HS-27A (cell line): Measurements from ENCODE around the gene POLH.
"Not testable (repeated sequence)": the region's sequence is repeated elsewhere in the genome, so short reads cannot be mapped to it uniquely, and the experiment has no call there.

Experiments used
- DNase-seq: peaks from one replicate; pipeline ENCODE4 v3.0.0-alpha.2; 2012; ENCODE audit warnings: low read depth, missing footprints

The POLH gene

DNA sequence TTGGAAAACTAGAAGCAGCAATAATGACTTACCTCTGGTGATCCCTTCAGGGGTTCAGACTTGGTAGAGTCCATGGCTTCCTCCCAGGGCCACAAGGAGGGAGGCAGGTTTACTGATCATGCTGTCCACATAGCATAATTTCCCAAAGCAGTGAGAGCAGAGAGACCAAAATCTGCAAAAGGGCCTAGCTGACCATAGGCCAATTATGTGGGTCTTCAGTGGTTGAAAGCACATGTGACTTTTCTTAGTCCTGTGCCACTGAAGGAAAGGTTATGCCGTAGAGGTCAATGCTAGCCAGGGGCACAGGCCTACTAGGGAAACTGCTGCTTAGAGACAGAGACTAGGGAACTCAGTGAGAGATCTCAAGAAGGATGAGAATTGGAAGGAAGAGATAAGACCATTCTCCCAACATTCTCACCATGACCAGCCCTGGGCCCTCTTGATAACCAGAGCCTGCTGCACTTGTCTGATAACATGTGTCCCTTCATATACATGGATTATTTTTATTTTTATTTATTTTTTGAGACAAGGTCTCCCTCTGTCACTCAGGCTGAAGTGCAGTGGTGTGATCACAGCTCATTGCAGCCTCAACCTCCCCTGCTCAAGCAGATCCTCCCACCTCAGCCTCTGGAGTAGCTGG, 55.1 kb downstream of the POLH start:
- DNase-seq: no peak

DNA sequence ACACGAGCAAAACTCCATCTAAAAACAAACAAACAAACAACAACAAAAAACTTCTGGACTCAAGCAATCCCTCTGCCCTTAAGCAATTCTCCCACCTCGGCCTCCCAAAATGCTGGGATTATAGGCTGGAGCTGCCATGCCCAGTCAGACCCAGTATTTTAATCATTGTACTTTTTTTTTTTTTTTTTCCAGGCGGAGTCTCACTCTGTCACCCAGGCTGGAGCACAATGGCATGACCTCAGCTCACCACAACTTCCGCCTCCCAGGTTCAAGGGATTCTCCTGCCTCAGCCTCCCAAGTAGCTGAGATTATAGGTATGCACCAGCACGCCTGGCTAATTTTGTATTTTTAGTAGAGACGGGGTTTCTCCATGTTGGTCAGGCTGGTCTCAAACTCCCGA, 57.0 kb downstream of the POLH start:
- DNase-seq: not testable (repeated sequence)

DNA sequence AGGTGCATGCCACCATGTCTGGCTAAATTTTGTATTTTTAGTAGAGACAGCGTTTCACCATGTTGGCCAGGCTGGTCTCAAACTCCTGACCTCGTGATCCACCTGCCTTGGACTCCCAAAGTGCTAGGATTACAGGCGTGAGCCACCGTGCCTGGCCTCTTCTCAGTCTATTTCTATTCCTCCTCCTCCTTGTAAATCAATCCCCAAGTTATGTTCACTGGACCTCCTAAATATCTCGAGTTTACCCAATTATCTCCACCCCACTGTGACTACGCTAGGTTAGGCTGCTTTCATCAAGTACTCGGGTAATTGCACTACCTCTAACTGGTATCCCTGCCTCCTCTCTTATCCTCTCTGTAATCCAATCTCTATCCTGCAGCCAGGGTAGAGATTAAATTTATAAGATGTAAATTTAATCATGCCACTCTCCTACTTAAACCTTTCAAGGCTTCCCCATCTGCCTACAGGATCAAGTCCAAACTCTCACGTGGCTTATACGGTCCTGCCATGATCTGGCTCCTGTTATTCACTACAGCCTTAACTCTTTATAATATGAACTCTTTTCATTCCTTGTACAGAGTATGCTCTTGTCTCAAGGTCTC, 58.8 kb downstream of the POLH start:
- no peak for DNase-seq

DNA sequence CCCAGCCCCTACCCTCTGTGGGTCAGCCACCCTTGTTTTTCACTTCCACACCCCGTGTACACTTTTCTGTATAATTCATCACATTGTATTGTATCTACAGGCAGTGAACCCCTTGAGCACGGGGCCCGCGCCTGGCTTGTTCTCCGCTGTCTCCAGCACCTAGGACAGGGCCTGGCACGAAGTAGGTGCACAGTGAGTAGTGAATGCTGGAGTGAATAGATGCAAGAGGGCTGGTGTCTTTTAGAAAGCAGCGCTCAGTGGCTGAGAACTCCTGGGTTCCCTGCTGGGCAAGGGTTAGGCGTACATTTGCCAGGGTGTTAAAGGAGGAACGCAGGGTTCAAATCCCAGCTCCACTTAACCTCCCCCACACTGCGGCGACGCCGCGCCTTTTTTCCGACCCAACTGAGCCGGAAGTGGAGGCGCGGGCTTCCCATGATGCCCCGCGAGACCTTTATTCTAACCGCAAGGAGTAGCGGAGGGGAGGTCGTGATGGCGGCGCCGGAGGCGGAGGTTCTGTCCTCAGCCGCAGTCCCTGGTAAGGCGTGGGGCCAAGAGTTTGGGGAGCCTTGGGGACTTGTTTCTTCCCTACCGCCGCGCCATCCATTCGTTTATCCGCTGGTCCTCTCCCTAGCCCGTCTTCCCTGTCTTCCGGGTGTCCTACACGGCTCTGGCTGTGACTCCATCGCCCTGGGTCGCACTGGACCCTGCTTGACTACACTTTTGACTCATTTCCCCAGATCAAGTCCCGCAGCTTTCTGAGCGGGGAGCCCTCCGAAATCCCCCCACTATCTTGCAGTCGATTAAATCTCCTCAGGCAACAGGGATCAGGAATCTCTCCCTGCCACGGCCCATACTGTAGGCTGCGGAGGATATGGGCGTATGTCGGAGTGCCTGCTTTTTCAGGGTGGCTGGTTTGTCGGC, 59.7 kb downstream of the POLH start, which contains the start of gene MAD2L1BP:
Gene MAD2L1BP (plus strand): TSS at position 454 of the 921 bp plus-strand sequence. CDS start 36 bp downstream, at position 490.
- DNase-seq: peak; percentile 51

DNA sequence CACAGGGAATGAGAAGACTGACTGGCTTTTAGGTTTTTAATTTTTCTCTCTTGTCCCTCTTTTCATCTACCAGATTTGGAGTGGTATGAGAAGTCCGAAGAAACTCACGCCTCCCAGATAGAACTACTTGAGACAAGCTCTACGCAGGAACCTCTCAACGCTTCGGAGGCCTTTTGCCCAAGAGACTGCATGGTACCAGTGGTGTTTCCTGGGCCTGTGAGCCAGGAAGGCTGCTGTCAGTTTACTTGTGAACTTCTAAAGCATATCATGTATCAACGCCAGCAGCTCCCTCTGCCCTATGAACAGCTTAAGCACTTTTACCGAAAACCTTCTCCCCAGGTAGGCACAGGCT, 60.3 kb downstream of the POLH start:
- no peak for DNase-seq

DNA sequence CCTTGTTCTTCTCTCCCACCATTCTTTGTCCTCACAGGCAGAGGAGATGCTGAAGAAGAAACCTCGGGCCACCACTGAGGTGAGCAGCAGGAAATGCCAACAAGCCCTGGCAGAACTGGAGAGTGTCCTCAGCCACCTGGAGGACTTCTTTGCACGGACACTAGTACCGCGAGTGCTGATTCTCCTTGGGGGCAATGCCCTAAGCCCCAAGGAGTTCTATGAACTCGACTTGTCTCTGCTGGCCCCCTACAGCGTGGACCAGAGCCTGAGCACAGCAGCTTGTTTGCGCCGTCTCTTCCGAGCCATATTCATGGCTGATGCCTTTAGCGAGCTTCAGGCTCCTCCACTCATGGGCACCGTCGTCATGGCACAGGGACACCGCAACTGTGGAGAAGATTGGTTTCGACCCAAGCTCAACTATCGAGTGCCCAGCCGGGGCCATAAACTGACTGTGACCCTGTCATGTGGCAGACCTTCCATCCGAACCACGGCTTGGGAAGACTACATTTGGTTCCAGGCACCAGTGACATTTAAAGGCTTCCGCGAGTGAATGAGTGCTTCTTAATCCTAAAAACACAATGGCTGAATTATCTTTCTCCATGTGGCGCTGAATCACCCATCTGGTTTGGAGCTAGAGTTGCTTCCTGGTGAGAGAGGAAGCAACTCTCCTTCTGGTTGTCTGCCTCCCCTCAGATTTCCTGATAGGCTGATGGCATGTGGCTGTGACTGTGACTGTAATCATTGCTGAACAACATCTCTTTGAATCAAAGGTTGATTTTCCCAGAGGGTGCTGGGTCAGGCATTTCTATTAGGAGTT, 64.2 kb downstream of the POLH start:
- no peak for DNase-seq

DNA sequence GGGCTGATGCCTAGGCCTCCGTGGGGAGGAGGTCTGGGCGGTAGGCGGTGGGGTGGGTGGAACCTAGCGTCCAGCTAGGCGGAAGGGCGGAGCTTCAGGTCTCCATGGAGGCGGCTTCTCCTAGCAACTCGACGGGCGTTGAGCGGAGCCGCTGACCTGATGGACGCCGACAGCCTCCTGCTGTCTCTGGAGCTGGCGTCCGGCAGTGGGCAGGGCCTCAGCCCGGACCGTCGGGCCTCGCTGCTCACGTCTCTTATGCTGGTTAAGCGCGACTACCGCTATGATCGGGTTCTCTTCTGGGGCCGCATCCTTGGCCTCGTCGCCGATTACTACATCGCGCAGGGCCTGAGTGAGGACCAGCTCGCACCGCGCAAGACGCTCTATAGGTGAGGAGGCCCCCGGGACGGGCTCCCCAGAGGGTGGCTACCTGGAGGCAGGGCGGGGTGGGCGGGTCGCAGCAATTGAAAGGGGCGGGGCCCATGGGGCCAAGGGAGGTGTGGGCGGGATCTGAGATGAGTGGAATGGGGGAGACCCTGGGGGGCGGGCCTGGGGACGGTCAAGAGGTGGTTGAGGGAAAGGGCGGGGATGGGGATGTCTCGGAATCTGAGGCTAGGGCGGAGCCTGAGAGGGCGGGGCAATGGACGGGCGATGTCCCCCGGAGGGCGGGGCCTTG, 69.1 kb downstream of the POLH start, which contains the start of gene RSPH9:
Gene RSPH9 (plus strand): TSS at position 97 of the 673 bp plus-strand sequence. CDS start 63 bp downstream, at position 160.
- no peak for DNase-seq

DNA sequence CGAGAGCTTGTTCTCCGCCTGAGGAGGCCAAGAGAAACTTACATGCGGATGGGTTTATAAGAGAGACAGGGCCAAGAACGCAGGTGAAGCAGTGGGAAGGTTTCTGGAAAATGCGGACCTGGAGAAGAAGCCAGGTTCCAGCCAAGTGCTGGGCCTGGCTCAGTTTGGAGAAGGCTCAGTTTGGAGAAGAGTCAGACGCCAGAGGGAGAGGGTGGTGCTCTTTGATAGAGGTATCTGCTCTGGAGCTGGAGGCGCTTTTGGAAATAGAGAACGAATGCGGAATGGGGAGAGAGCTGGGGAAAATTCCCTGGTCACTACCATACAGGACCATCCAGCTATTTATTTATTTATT, 69.6 kb downstream of the POLH start:
- DNase-seq: no peak

DNA sequence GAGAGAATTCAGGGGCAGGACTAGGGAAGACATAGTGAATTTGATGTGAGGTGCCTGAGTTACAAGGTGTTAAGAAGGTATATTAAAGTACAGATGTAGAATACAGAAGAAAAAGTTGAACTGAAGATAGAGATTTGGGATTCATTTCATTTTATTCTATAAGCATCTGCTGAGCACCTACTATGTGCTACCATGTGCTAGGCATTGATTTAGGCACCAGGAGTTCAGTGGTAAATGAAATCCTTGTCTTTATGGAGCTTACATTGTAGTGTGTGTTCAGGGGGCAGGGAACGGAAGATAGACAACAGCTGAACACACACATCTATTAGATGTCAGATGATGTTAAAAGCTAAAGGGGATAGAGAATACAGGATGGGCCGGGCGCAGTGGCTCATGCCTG, 71.6 kb downstream of the POLH start:
- DNase-seq: no peak

DNA sequence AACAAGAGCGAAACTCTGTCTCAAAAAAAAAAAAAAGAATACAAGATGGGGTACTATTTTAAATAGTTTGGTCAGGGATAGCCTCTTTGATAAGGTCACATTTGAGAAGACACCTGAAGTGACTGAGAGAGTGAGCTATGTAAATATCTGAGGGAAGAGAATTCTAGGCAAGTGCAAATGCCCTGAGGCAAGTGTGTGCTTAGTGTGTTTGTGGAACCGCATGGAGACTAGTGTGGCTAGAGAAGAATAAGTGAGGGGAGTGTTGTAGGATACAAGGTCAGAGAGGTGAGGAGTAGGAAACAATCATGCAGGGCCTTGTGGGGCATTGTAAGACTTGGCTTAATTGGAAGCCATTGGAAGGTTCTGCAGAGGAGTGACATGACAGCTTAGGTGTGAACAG, 72.3 kb downstream of the POLH start:
- no peak for DNase-seq

DNA sequence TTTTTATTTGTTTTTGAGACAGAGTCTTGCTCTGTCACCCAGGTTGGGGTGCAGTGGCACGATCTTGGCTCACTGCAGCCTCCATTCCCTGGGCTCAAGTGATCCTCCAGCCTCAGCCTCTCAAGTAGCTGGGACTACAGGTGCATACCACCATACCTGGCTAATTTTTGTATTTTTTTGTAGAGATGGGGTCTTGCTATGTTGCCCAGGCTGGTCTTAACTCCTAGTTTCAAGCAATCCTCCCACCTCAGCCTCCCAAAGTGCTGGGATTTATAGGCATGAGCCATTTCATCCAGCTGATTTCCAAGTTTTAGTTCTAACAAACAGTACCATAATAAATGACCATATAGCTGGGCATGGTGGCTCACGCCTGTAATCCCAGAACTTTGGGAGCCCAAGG, 76.8 kb downstream of the POLH start:
- DNase-seq: not testable (repeated sequence)

DNA sequence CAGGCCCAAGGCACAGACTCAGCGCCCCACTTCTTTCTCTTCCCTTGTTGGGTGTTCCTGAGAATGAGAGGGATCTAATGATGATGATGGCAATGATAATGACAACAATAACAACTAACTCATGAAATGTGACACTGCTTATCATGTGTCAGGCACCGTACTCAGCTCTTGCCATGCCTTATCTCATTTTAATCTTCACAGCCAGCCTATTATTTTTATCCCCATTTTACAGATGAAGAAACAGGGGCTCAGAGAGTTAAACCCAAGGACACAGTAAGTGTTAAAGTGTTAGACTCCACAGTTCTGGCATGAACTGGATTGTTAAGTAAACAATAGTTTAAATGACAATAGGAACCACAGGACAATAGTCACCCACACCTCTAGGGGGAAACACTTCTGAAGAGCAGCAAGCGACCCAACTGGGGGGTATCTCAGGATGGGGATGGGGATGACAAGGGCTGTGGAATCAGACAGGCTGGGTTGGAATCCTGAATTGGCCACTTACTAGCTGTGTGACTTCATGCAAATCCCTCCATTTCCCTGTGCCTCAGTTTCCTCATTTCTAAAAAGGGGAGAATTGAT, 81.3 kb downstream of the POLH start:
- DNase-seq: no peak

DNA sequence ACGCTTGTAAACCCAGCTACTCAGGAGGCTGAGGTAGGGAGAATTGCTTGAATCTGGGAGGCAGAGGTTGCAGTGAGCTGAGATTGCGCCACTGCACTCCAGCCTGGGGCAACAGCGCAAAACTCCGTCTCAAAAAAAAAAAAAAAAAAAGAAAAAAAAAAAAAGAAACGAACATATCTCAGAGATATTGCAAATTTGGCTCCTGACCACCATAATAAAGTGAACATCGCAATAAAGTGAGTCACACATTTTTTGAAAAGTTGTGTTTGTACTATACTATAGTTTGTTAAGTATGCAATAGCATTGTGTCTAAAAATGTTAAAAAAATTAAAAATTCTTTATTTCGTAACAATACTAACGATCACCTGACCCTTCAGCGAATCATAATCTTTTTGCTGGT, 82.2 kb downstream of the POLH start:
- DNase-seq: no peak

DNA sequence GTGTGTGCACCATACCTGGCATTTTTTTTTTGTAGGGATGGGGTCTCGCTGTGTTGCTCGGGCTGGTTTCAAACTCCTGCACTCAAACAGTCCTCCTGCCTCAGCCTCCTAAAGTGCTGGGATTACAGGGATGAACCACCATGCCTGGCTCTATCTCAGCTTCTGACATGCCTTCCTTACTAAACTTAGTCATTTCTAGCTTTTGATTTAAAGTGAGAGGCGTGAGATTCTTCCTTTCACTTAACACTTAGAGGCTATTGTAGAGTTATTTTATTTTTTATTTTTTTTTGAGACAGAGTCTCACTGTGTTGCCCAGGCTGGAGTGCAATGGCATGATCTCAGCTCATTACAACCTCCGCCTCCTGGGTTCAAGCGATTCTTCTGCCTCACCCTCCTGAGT, 87.0 kb downstream of the POLH start:
- not testable (repeated sequence) for DNase-seq
